Spinal cord (tissue), 10 donors: Measurements from ENCODE around the gene RPN2. TPM values are rescaled to one million over a fixed set of nuclear protein-coding genes. Genes with fewer than 3 reads are reported as not detected.

Experiments
- DNase-seq, 6 donors: peaks; one replicate each; pipeline versions ENCODE4 v3.0.0 to v3.0.0-alpha.2; 2013 to 2015; ENCODE audit warnings: low spot score in 6 of 6, low read depth in 4 of 6
- H3K27ac ChIP-seq: one replicate; pipeline ENCODE4 v1.5.1; 2013; ENCODE audit warnings: low read depth, low read length, control low read depth
- H3K27me3 ChIP-seq: one replicate; pipeline ENCODE4 v1.6.1; 2013; ENCODE audit warnings: low read length; ENCODE audit not compliant: control insufficient read depth, insufficient read depth
- H3K36me3 ChIP-seq: one replicate; pipeline ENCODE4 v1.6.1; 2013; ENCODE audit warnings: low read length; ENCODE audit not compliant: control insufficient read depth, insufficient read depth
- H3K4me1 ChIP-seq: one replicate; pipeline ENCODE4 v1.6.1; 2013; ENCODE audit warnings: low read length; ENCODE audit not compliant: control insufficient read depth, insufficient read depth
- H3K4me3 ChIP-seq: one replicate; pipeline ENCODE4 v1.5.1; 2013; ENCODE audit warnings: low read depth, low read length, control low read depth
- H3K9me3 ChIP-seq: one replicate; pipeline ENCODE4 v1.6.1; 2013; ENCODE audit warnings: low read length; ENCODE audit not compliant: control insufficient read depth, insufficient read depth
- WGBS: methylation state at CpG from one replicate; pipeline ENCODE4 v1.1.5; 2013; ENCODE audit warnings: missing lambda C conversion rate; ENCODE audit not compliant: insufficient coverage; 5-methylcytosine and 5-hydroxymethylcytosine counted together
- polyA plus RNA-seq, 2 donors: library from polyadenylated mRNA; unstranded; fragments of 120-200 nt; gene quantifications; one replicate each; pipeline ENCODE4 v1.2.1, GENCODE V29; 2013; ENCODE audit not compliant: insufficient read length in 2 of 2
- total RNA-seq, 2 donors: library from RNA; depleted of rRNA in 1 of 2; stranded (reverse); fragments of 120-200 nt in 1 of 2; fragments of >200 nt in 1 of 2; gene quantifications; one replicate each; pipeline versions ENCODE4 v1.2.3 to v1.2.4, GENCODE V29; 2013 to 2014
- donor health status: healthy.

The RPN2 gene
- total and polyA plus RNA-seq, 4 donors, result 135 to 233 (median 174) TPM

DNA sequence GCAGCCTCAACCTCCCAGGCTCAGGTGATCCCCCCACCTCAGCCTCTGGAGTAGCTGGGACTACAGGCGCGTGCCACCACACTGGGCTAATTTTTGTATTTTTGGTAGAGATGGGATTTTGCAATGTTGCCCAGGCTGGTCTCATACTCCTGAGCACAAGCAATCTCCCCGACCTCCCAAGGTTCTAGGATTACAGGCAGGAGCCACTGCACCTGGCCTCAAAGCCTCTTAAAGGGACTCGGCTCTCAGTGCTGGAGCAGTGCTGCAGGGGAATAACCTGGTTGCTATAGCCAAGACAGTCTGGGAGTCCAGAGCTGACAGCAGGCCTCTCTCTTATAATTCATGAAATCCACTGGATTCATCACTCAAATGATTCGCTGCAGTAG is 65.4 kb downstream of the RPN2 start:
- Histone ChIP-seq H3K9me3 (no peaks in the 10 kb centered on the region), H3K27ac (no peak overlapping the region), H3K36me3 (peaks cover 17% of the 10 kb centered on the region), H3K4me1 (peaks cover 40% of the 10 kb centered on the region), H3K27me3 (no peaks in the 10 kb centered on the region), H3K4me3 (no peak overlapping the region)
- no peak for DNase-seq
- WGBS, result 58% methylated on average over 3 of the region's 5 CpGs

GRCh38 chr20:37245216-37246150 is 66.4 kb downstream of the RPN2 start:
- peak in 1 of 6 donors; percentile 61 for DNase-seq
- Histone ChIP-seq H3K9me3 (no peaks in the 10 kb centered on the region), H3K4me1 (peaks cover 36% of the 10 kb centered on the region), H3K4me3 (no peak overlapping the region), H3K27ac (no peak overlapping the region), H3K27me3 (no peaks in the 10 kb centered on the region), H3K36me3 (peaks cover 17% of the 10 kb centered on the region)
- 67% methylated on average over 6 of the region's 25 CpGs for WGBS

DNA sequence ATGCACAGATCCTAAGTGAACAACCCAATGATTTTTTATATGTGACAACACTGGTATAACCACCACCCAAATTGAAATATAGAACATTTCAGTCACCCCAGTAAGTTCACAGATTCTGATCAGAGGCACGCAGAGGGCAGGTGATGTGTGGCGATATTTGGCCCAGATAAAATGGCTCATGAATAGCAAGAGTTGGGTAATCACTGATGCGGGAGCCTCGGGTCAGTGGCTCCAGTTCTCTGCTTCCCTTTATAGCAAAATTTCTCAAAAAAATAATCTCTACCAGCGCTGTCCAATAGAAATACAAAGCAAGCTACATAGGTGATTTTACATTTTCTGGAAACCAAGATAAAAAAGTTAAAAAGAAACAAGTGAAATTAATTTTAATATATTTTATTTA is 67.6 kb downstream of the RPN2 start:
- H3K4me3 ChIP-seq, result no peak overlapping the region
- no CpG with 5 or more reads among the region's 5 CpGs for WGBS
- no peak overlapping the region for H3K27ac ChIP-seq
- H3K27me3 ChIP-seq, result no peaks in the 10 kb centered on the region
- H3K36me3 ChIP-seq, result peaks cover 15% of the 10 kb centered on the region
- H3K9me3 ChIP-seq, result no peaks in the 10 kb centered on the region
- peaks cover 41% of the 10 kb centered on the region for H3K4me1 ChIP-seq
- DNase-seq, result no peak

DNA sequence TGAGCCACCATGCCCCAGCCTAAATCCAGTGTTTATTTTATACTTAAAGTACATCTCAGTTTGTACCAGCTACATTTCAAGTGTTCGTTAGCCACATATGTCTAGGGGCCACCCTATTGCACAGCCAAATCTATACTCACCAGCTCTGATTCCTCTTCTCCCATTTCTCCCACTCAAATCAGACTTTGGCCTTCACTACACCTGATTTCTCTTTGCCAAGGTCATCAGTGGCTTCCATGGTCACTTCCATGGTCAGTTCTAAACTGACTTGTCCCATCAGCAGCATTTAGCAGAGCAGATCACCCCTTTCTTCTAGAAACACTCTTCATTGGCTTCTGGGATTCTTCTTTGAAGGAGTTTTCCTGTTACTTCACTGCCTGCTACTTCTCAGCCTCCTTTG is 68.4 kb downstream of the RPN2 start:
- DNase-seq, result no peak
- Histone ChIP-seq H3K27me3 (no peaks in the 10 kb centered on the region), H3K9me3 (no peaks in the 10 kb centered on the region), H3K4me1 (peaks cover 45% of the 10 kb centered on the region), H3K27ac (no peak overlapping the region), H3K36me3 (peaks cover 10% of the 10 kb centered on the region), H3K4me3 (no peak overlapping the region)
- 92% methylated on average over 1 of the region's 1 CpG for WGBS

DNA sequence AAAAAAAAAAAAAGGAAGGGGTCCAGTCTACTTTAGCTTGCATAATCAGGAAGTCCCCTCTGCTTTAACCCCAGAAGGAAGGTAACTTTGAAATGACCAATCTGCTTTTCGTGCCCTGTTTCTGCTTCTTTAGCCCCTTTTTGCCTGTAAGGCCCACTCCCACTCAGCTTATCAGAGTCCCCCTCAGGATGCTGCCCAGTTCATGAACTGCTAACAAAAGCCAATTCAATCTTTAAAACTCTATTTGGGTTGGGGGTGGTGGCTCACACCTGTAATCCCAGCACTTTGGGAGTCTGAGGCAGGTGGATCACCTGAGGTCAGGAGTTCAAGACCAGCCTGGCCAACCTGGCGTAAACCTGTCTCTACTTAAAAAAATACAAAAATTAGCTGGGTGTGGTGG is 70.2 kb downstream of the RPN2 start:
- Histone ChIP-seq H3K27me3 (no peaks in the 10 kb centered on the region), H3K9me3 (no peaks in the 10 kb centered on the region), H3K27ac (no peak overlapping the region), H3K36me3 (no peaks in the 10 kb centered on the region), H3K4me3 (no peak overlapping the region), H3K4me1 (peaks cover 32% of the 10 kb centered on the region)
- DNase-seq, result no peak
- WGBS, result 80% methylated on average over 1 of the region's 2 CpGs

DNA sequence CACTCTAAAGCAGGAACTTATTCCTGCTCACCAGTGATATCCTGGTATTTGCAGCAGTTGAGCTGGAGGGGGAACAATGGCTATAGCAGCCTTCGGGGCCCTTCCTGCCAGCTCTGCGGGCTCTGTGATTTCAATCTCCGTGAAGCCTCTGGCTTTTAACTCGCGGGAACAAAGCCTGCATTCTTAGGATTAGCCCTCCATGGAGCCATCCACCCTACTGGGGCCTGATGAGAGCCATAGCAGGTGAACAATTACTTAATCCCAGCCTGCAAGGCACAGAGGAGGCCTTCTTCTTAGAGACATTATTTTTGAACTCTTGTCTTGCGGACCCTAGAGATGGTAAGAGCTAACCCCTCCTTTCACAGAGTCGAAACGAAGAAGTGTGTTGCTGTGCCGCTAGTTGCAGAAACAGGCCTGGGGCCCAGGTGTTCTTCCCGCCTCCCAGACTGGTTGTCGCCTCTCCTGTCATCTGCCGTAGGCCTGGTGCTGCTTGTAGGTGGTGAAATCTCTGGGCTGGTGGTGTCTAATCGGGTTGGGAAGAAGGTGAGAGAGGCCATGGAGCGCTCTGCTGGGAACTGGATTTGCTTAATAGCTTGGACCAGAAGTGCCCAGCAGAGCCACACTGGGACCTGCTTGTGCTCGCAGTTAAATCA is 72.8 kb downstream of the RPN2 start:
- no peak overlapping the region for H3K4me3 ChIP-seq
- no peaks in the 10 kb centered on the region for H3K27me3 ChIP-seq
- peaks cover 14% of the 10 kb centered on the region for H3K4me1 ChIP-seq
- 38% methylated on average over 14 of the region's 15 CpGs for WGBS
- H3K27ac ChIP-seq, result peak overlapping the region; percentile 47
- no peaks in the 10 kb centered on the region for H3K36me3 ChIP-seq
- peak in 1 of 6 donors; percentile 56 for DNase-seq
- H3K9me3 ChIP-seq, result no peaks in the 10 kb centered on the region

DNA sequence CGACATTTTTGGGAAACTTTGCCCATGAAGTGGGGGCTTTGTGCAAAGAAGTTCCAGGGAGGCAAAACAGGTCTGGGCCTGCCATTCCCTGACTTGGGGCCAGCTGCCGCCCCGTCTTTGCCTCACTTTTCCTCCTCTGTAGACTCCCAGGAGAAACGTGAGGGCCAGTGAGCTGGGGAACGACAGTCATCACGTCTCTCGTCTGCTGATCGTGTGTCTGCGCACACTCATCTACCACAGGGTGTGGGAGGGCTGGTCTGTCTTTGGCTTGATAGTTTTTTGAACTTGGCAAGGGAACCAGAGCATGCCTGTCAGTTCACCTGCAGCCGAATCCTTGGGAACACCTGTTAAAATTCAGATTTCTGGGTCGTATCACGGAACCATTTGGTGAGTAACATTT is 74.0 kb downstream of the RPN2 start:
- Histone ChIP-seq H3K27me3 (no peaks in the 10 kb centered on the region), H3K9me3 (no peaks in the 10 kb centered on the region), H3K4me3 (no peak overlapping the region), H3K4me1 (peaks cover 14% of the 10 kb centered on the region), H3K36me3 (no peaks in the 10 kb centered on the region), H3K27ac (no peak overlapping the region)
- 95% methylated on average over 6 of the region's 12 CpGs for WGBS
- no peak for DNase-seq

DNA sequence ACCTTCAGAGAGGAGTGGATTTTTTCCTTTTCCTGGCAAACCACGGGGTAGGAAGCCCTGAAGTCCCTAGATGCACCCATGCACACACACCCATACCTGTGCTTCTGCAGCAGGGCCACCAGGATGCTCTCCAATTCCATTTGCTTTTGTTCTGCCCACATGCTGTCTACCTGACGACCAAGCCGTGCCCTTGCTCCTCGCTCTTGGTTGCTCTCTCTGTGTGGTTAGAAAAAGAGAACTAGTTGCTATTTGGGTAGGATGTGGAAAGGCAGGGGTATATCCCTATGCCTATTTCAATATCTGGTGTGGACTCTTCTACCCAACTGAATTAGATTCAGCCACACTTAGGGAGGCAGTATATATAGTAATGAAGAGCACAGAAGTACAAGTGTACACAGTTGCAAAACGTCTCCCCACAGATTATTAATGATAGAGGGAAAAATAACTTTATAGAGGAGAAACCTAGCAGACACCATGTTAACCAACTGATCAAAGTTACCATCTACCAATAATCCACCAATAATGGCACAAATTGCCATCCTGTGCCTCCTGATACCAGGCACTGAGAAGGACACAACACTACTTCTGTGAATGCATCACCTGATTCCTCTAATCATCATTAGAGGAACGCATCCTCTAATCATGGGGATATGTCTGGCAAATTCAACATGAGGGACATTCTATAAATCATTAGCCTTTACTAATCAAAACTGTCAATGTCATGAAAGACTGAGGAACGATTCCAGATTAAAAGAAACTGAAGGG is 75.2 kb downstream of the RPN2 start:
- no peaks in the 10 kb centered on the region for H3K27me3 ChIP-seq
- no peaks in the 10 kb centered on the region for H3K36me3 ChIP-seq
- DNase-seq, result no peak
- WGBS, result no CpG with 5 or more reads among the region's 7 CpGs
- H3K4me1 ChIP-seq, result peaks cover 18% of the 10 kb centered on the region
- no peaks in the 10 kb centered on the region for H3K9me3 ChIP-seq
- no peak overlapping the region for H3K4me3 ChIP-seq
- H3K27ac ChIP-seq, result no peak overlapping the region

- no peak overlapping the region for H3K27ac ChIP-seq
Observed at GRCh38 chr20:37256286-37256685, 77.2 kb downstream of the RPN2 start.

More at GRCh38 chr20:37256286-37256685, 77.2 kb downstream of the RPN2 start:
- DNase-seq, result no peak
- Histone ChIP-seq H3K4me3 (no peak overlapping the region), H3K4me1 (peaks cover 20% of the 10 kb centered on the region), H3K9me3 (no peaks in the 10 kb centered on the region), H3K36me3 (no peaks in the 10 kb centered on the region), H3K27me3 (no peaks in the 10 kb centered on the region)
- WGBS, result 92% methylated on average over 11 of the region's 11 CpGs
